ELR (cell line): ENCODE measurements around the gene DLG2.

Experiments used
- DNase-seq: peaks from one replicate; pipeline ENCODE4 v3.0.0-alpha.2; 2015; ENCODE audit warnings: low read depth

Gene DLG2

GRCh38 chr11:84260862-84261261, 1366.3 kb downstream of the DLG2 start:
- DNase-seq, result no peak

GRCh38 chr11:84256618-84257017, 1370.5 kb downstream of the DLG2 start:
- no peak for DNase-seq

- DNase-seq, result no peak
Measured at GRCh38 chr11:84255483-84255882, 1371.7 kb downstream of the DLG2 start.

- DNase-seq, result no peak
Measured at GRCh38 chr11:84250834-84251613, 1376.1 kb downstream of the DLG2 start.

- DNase-seq, result no peak
Measured at GRCh38 chr11:84249344-84250135, 1377.6 kb downstream of the DLG2 start.

- DNase-seq, result no peak
Measured at GRCh38 chr11:84247926-84248325, 1379.2 kb downstream of the DLG2 start.

GRCh38 chr11:84247129-84247528, 1380.0 kb downstream of the DLG2 start:
- DNase-seq, result no peak

GRCh38 chr11:84243629-84244263, 1383.4 kb downstream of the DLG2 start:
- DNase-seq, result no peak

GRCh38 chr11:84241343-84242131, 1385.6 kb downstream of the DLG2 start:
- DNase-seq, result no peak

- DNase-seq, result no peak
Measured at GRCh38 chr11:84240847-84241246, 1386.3 kb downstream of the DLG2 start.

- no peak for DNase-seq
Measured at GRCh38 chr11:84236436-84236835, 1390.7 kb downstream of the DLG2 start.

GRCh38 chr11:84234462-84235202, 1392.5 kb downstream of the DLG2 start:
- no peak for DNase-seq

GRCh38 chr11:84234011-84234410, 1393.1 kb downstream of the DLG2 start:
- DNase-seq, result no peak

- DNase-seq, result no peak
Measured at GRCh38 chr11:84232511-84232910, 1394.6 kb downstream of the DLG2 start.

GRCh38 chr11:84230402-84230801, 1396.7 kb downstream of the DLG2 start:
- no peak for DNase-seq

GRCh38 chr11:84227970-84228665, 1399.0 kb downstream of the DLG2 start:
- DNase-seq, result no peak

GRCh38 chr11:84224042-84224441, 1403.1 kb downstream of the DLG2 start:
- DNase-seq, result no peak

GRCh38 chr11:84218318-84218717, 1408.8 kb downstream of the DLG2 start:
- DNase-seq, result no peak

- no peak for DNase-seq
Measured at GRCh38 chr11:84215672-84216071, 1411.5 kb downstream of the DLG2 start.

GRCh38 chr11:84214557-84214956, 1412.6 kb downstream of the DLG2 start:
- DNase-seq, result no peak
